ENCODE data around the gene ST8SIA6. TPM values are rescaled to one million over a fixed set of nuclear protein-coding genes. Genes with fewer than 3 reads are reported as not detected.

Gene ST8SIA6
- total and polyA plus RNA-seq, 10 of the 15 experiments (the other 5 are each of a cell fraction or from before 2014, with no cell fraction given) = 0.22 TPM; not detected in 9

GRCh38 chr10:17429490-17429889, 24.9 kb downstream of the ST8SIA6 start:
- H3K4me1 ChIP-seq (ENCODE audit: control insufficient read depth, insufficient read depth, low read length) = peaks cover 12% of the 10 kb centered on the region; the same call in 1 of the 2 replicates
- ChIA-PET CTCF (interaction anchor here (0.6 to 2.0 kb wide), 12 partner anchors 9 to 188 kb away, joined by 3 to 10 read pairs (median 3); no protein-coding TSS in a partner anchor), RAD21 (ENCODE audit: unreplicated experiment) (interaction anchor here (1.0 to 1.3 kb wide), 4 partner anchors 9 to 80 kb away, joined by 3 to 4 read pairs (median 3); no protein-coding TSS in a partner anchor), POLR2A (no interaction called here), SMC1A (ENCODE audit: uncharacterized antibody, unreplicated experiment) (interaction anchor here (1.0 to 1.9 kb wide), 7 partner anchors 16 to 601 kb away, joined by 3 to 9 read pairs (median 4); no protein-coding TSS in a partner anchor)
- FAIRE-seq (no peak), ATAC-seq (no peak), DNase-seq (ENCODE audit: low read depth, low spot score) (no peak)
- H3K36me3 ChIP-seq (ENCODE audit: control insufficient read depth in 2 of 2, insufficient read depth in 2 of 2, low read length in 1 of 2) = no peaks in the 10 kb centered on the region
- H3K27ac ChIP-seq (ENCODE audit: control insufficient read depth, insufficient read depth) = no peak overlapping the region
- WGBS (ENCODE audit: insufficient coverage, insufficient replicate concordance, low lambda C conversion rate, missing lambda C conversion rate) = 63% methylated on average over 6 of the region's 6 CpGs
- peaks cover 0 to 7% of the 10 kb centered on the region in 2 experiments; a peak in 1 of 4 replicates for H3K27me3 ChIP-seq (replicated peaks in 1 of 2; ENCODE audit: control insufficient read depth in 2 of 2, insufficient read depth in 2 of 2, low read length in 1 of 2)
- TF ChIP-seq HSF1 (IDR thresholded peaks at IDR 0.05; ENCODE audit: low read depth, low read length) = no peak
- no peak for TF ChIP-seq CHD2 (IDR thresholded peaks at IDR 0.05; ENCODE audit: borderline replicate concordance, low read depth, low read length)
- intact Hi-C loops (cut with micrococcal nuclease; ENCODE audit: unreplicated experiment) = no loop called here
- no peak overlapping the region for H3K4me2 ChIP-seq (ENCODE audit: control insufficient read depth, insufficient read depth)
- in situ Hi-C loops (cut with MboI) = no loop called here
- no peak overlapping the region for H3K9ac ChIP-seq (ENCODE audit: control insufficient read depth, insufficient read depth, low read length)
- H3K9me3 ChIP-seq (replicated peaks; ENCODE audit: control insufficient read depth, insufficient read depth, low read length) = no peaks in the 10 kb centered on the region
- BruUV-seq (replicated peaks) = no TSS peak
- H3K4me3 ChIP-seq = no peak overlapping the region
- no peaks in the 10 kb centered on the region for H4K20me1 ChIP-seq (ENCODE audit: control insufficient read depth, insufficient read depth)
- no peaks in the 10 kb centered on the region for H3K79me2 ChIP-seq (ENCODE audit: control insufficient read depth, insufficient read depth, low read length)
- no peak overlapping the region for H2AFZ ChIP-seq (ENCODE audit: control insufficient read depth, low read depth, low read length)

- 0 out of 2 replicates have a peak, but pooled peaks have one; percentile 20 for TF ChIP-seq MLLT1 (IDR thresholded peaks at IDR 0.05)
- no peak for TF ChIP-seq POU2F2 (IDR thresholded peaks at IDR 0.05; ENCODE audit: borderline replicate concordance, low read depth, low read length)
- TF ChIP-seq MTA3 (IDR thresholded peaks at IDR 0.05; ENCODE audit: borderline replicate concordance, low read length) = no peak
- no peak for TF ChIP-seq NR2C2 (IDR thresholded peaks at IDR 0.05; ENCODE audit: borderline replicate concordance, control insufficient read depth, insufficient read length, low read depth)
- TF ChIP-seq RUNX3 (IDR thresholded peaks at IDR 0.05; ENCODE audit: low read length) = peak; percentile 63
- CTCF ChIA-PET = interaction anchor here (0.6 to 2.0 kb wide), 6 partner anchors 11 to 170 kb away, joined by 3 to 10 read pairs (median 4); no protein-coding TSS in a partner anchor
- POLR2A ChIA-PET = no interaction called here
- RAD21 ChIA-PET (ENCODE audit: unreplicated experiment) = interaction anchor here (1.0 to 1.3 kb wide), 4 partner anchors 8 to 81 kb away, joined by 3 to 4 read pairs (median 3); no protein-coding TSS in a partner anchor
- SMC1A ChIA-PET (ENCODE audit: uncharacterized antibody, unreplicated experiment) = interaction anchor here (1.0 to 1.9 kb wide), 5 partner anchors 11 to 600 kb away, joined by 3 to 9 read pairs (median 5); no protein-coding TSS in a partner anchor
- H4K20me1 ChIP-seq (ENCODE audit: control insufficient read depth, insufficient read depth) = no peaks in the 10 kb centered on the region
- no peak for FAIRE-seq
- H2AFZ ChIP-seq (ENCODE audit: control insufficient read depth, low read depth, low read length) = peak overlapping the region; percentile 29
- H3K4me3 ChIP-seq = no peak overlapping the region
- intact Hi-C loops (cut with micrococcal nuclease; ENCODE audit: unreplicated experiment) = no loop called here
- in situ Hi-C loops (cut with MboI) = no loop called here
- WGBS (ENCODE audit: insufficient coverage, insufficient replicate concordance, low lambda C conversion rate, missing lambda C conversion rate) = 9% methylated on average over 17 of the region's 17 CpGs
- peaks cover 12% of the 10 kb centered on the region; the same call in 1 of the 2 replicates for H3K4me1 ChIP-seq (ENCODE audit: control insufficient read depth, insufficient read depth, low read length)
- H3K27me3 ChIP-seq (replicated peaks in 1 of 2; ENCODE audit: control insufficient read depth in 2 of 2, insufficient read depth in 2 of 2, low read length in 1 of 2) = peaks cover 0 to 5% of the 10 kb centered on the region in 2 experiments; a peak in 2 of 4 replicates
- H3K79me2 ChIP-seq (ENCODE audit: control insufficient read depth, insufficient read depth, low read length) = no peaks in the 10 kb centered on the region
- no peak overlapping the region for H3K27ac ChIP-seq (ENCODE audit: control insufficient read depth, insufficient read depth)
- no peaks in the 10 kb centered on the region for H3K36me3 ChIP-seq (ENCODE audit: control insufficient read depth in 2 of 2, insufficient read depth in 2 of 2, low read length in 1 of 2)
- no peak for DNase-seq (ENCODE audit: low read depth, low spot score)
- no peaks in the 10 kb centered on the region for H3K9me3 ChIP-seq (replicated peaks; ENCODE audit: control insufficient read depth, insufficient read depth, low read length)
- no TSS peak for BruUV-seq (replicated peaks)
- no peak overlapping the region for H3K9ac ChIP-seq (ENCODE audit: control insufficient read depth, insufficient read depth, low read length)
- H3K4me2 ChIP-seq (ENCODE audit: control insufficient read depth, insufficient read depth) = peak overlapping the region; percentile 81
- ATAC-seq = peak; percentile 75
These were observed 25.9 kb downstream of the ST8SIA6 start for GRCh38 chr10:17428351-17429097.

Measured in GM12878 (cell line).